Suprapubic skin (tissue), 4 donors: Measurements from ENCODE around the gene ODAPH. TPM values are rescaled to one million over a fixed set of nuclear protein-coding genes. Genes with fewer than 3 reads are reported as not detected.

Experiments
- DNase-seq, 2 donors: peaks; one replicate each; pipeline ENCODE4 v3.0.0-alpha.2; 2019; ENCODE audit warnings: low spot score in 2 of 2
- H3K27ac ChIP-seq: fragments of 200-600 bp; sonication (generic); one replicate; pipeline ENCODE4 v1.5.1; 2019
- H3K27me3 ChIP-seq: fragments of 200-600 bp; sonication (generic); one replicate; pipeline ENCODE4 v1.5.1; 2019
- H3K36me3 ChIP-seq: fragments of 200-600 bp; sonication (generic); one replicate; pipeline ENCODE4 v1.5.1; 2019
- H3K4me1 ChIP-seq: fragments of 200-600 bp; sonication (generic); one replicate; pipeline ENCODE4 v1.5.1; 2019
- H3K4me3 ChIP-seq: fragments of 200-600 bp; sonication (generic); one replicate; pipeline ENCODE4 v1.5.1; 2019; ENCODE audit warnings: mild to moderate bottlenecking
- H3K9me3 ChIP-seq: fragments of 200-600 bp; sonication (generic); one replicate; pipeline ENCODE4 v1.5.1; 2019
- EP300 ChIP-seq: sonication (generic); formaldehyde crosslinking; IDR thresholded peaks from one replicate; pipeline ENCODE4 v1.6.1; 2017; ENCODE audit warnings: antibody characterized with exemption
- POLR2A ChIP-seq, 2 donors: fragments of 450-650 bp; IDR thresholded peaks; one replicate each; pipeline ENCODE4 v1.6.1; 2017; ENCODE audit warnings: antibody characterized with exemption in 2 of 2, mild to moderate bottlenecking in 2 of 2, moderate library complexity in 2 of 2
- POLR2AphosphoS5 ChIP-seq, 3 donors: sonication (generic); formaldehyde crosslinking; IDR thresholded peaks; one replicate each; pipeline ENCODE4 v1.6.1; 2017; ENCODE audit warnings: antibody characterized with exemption in 3 of 3
- WGBS: methylation state at CpG from one replicate; pipeline ENCODE4 v1.1.5; 2018; 5-methylcytosine and 5-hydroxymethylcytosine counted together
- total RNA-seq, 4 donors: library from RNA; depleted of rRNA; stranded (reverse); fragments of >200 nt; gene quantifications; one replicate each; pipeline ENCODE4 v1.1.0, GENCODE V29; 2016
- TF ChIP-seq, protein P1 (sequence below), 2 donors: fragments of 200-600 bp in 1 of 2; fragments of 450-650 bp in 1 of 2; sonication (generic) in 1 of 2; IDR thresholded peaks; one replicate each; pipeline ENCODE4 v1.5.1; 2016 to 2019; ENCODE audit warnings: antibody characterized with exemption in 2 of 2, mild to moderate bottlenecking in 1 of 2, moderate library complexity in 1 of 2

Gene ODAPH
- total RNA-seq, 4 donors from 2014 or later, result 0.56 TPM; not detected in 3

DNA sequence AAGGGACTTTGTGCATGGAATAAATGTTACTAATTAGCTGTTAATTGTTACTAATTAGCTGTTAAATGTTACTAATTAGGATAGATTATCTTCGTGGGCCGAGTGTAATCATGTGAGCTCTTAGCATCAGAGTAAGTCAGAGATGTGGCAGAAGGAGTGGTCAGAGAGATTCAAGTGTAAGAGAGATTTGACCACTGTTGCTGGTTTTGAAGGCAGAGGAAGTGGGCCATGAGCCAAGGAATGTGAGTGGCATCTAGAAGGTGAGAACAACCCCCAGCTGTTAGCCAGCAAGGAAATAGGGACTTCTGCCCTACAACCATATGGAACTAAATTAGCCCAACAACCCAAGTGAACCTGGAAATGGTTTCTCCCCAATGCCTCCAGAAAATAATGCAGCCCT is 28.2 kb downstream of the ODAPH start:
- no peaks in the 10 kb centered on the region for H3K4me1 ChIP-seq
- TF ChIP-seq POLR2AphosphoS5 (IDR thresholded peaks at IDR 0.05) (no peak), POLR2A (IDR thresholded peaks at IDR 0.05) (no peak), EP300 (no peak)
- TF ChIP-seq, protein P1, sequence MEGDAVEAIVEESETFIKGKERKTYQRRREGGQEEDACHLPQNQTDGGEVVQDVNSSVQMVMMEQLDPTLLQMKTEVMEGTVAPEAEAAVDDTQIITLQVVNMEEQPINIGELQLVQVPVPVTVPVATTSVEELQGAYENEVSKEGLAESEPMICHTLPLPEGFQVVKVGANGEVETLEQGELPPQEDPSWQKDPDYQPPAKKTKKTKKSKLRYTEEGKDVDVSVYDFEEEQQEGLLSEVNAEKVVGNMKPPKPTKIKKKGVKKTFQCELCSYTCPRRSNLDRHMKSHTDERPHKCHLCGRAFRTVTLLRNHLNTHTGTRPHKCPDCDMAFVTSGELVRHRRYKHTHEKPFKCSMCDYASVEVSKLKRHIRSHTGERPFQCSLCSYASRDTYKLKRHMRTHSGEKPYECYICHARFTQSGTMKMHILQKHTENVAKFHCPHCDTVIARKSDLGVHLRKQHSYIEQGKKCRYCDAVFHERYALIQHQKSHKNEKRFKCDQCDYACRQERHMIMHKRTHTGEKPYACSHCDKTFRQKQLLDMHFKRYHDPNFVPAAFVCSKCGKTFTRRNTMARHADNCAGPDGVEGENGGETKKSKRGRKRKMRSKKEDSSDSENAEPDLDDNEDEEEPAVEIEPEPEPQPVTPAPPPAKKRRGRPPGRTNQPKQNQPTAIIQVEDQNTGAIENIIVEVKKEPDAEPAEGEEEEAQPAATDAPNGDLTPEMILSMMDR (IDR thresholded peaks at IDR 0.05), result no peak
- 76% methylated on average over 2 of the region's 2 CpGs for WGBS
- no peaks in the 10 kb centered on the region for H3K27me3 ChIP-seq
- DNase-seq, result no peak
- H3K4me3 ChIP-seq, result no peak overlapping the region
- no peaks in the 10 kb centered on the region for H3K9me3 ChIP-seq
- no peak overlapping the region for H3K27ac ChIP-seq
- H3K36me3 ChIP-seq, result no peaks in the 10 kb centered on the region

DNA sequence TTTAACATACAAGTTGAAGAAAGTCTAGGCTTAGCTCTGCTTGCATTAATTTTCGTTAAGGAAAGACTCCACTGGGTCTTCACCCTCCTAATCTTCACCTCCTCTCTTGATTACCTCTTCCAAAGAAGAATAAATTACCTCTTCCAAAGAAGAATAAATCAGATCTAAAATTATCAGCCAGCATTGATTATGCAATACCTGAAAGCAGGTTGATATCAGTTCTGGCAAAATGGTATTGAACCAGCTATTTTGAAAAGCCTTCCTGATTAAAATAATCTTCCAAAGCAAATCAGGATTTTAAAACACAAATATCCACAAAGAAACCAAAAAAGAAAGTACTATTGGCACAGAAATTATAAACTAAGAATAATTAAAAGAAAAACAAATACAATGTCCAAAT is 37.5 kb downstream of the ODAPH start:
- H3K4me3 ChIP-seq, result no peak overlapping the region
- no peak for TF ChIP-seq POLR2A (IDR thresholded peaks at IDR 0.05)
- no peak for TF ChIP-seq POLR2AphosphoS5 (IDR thresholded peaks at IDR 0.05)
- TF ChIP-seq, protein P1 (IDR thresholded peaks at IDR 0.05), result no peak
- no peak for TF ChIP-seq EP300
- no peak overlapping the region for H3K27ac ChIP-seq
- H3K36me3 ChIP-seq, result no peaks in the 10 kb centered on the region
- no peaks in the 10 kb centered on the region for H3K27me3 ChIP-seq
- H3K9me3 ChIP-seq, result no peaks in the 10 kb centered on the region
- H3K4me1 ChIP-seq, result no peaks in the 10 kb centered on the region
- no peak for DNase-seq
- WGBS, result 86% methylated on average over 1 of the region's 1 CpG

DNA sequence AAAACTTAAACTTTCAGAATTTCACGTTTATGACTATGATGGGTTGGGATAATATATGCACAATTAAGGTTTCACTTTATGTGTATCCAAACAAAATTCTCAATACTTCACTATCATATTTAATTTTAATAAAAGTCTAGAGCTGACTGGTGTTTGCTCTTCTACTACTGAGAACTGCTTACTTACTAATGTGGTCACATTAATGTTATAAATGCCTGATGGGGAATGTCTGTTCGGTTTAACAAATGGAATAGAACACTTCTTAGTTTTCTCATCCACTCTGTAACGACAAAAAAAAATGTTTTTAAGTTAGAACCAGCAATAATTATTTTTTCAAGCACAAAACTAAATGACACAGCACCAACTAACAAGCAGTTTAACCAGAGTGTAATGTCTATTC is 40.2 kb downstream of the ODAPH start:
- WGBS, result 83% methylated on average over 3 of the region's 3 CpGs
- DNase-seq, result no peak
- Histone ChIP-seq H3K36me3 (no peaks in the 10 kb centered on the region), H3K4me1 (no peaks in the 10 kb centered on the region), H3K27me3 (no peaks in the 10 kb centered on the region), H3K27ac (no peak overlapping the region), H3K9me3 (no peaks in the 10 kb centered on the region), H3K4me3 (no peak overlapping the region)
- TF ChIP-seq EP300 (no peak), POLR2AphosphoS5 (IDR thresholded peaks at IDR 0.05) (no peak), POLR2A (IDR thresholded peaks at IDR 0.05) (no peak)
- TF ChIP-seq, protein P1 (IDR thresholded peaks at IDR 0.05), result no peak

DNA sequence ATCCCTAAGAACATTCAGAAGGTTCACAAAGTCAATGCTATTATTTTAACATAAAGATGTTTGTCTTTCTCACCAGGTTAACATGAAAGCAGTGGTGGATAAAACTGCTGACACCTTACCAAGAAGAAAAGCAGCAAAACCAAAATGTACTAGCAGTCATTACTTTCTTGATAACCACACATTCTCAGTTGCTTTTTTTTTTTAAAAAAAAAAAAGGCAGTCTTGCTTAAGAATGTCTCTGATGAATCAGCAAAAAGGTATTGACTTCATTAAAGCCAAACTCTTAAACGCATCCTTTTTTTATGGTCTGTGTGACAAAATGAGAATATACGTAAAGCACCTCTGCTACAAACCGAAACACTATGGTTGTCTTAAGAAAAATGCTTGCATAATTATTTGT is 42.5 kb downstream of the ODAPH start:
- WGBS, result 79% methylated on average over 3 of the region's 3 CpGs
- Histone ChIP-seq H3K27me3 (no peaks in the 10 kb centered on the region), H3K9me3 (no peaks in the 10 kb centered on the region), H3K4me3 (no peak overlapping the region), H3K36me3 (no peaks in the 10 kb centered on the region), H3K27ac (no peak overlapping the region), H3K4me1 (no peaks in the 10 kb centered on the region)
- TF ChIP-seq EP300, result no peak
- TF ChIP-seq POLR2A (IDR thresholded peaks at IDR 0.05), result no peak
- no peak for TF ChIP-seq POLR2AphosphoS5 (IDR thresholded peaks at IDR 0.05)
- TF ChIP-seq, protein P1 (IDR thresholded peaks at IDR 0.05), result no peak
- DNase-seq, result no peak

DNA sequence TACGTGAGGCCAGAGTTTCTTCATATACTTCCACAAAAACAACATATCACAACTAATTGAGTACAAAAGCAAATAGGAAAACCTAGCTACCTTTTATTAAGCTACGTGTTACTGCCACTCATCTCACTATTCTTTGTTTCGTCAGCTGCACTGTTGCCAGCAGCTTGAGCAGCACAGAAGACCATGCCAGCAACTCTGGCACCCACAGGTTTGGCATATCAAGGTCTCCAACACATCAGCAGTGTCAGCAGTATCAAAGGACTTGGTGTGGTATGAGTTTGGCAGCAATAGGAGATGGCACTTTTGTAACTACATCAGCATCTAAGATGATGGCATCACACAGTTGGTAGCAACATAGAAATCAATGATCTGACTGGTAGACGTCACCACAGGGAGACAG is 43.8 kb downstream of the ODAPH start:
- Histone ChIP-seq H3K27me3 (no peaks in the 10 kb centered on the region), H3K4me1 (no peaks in the 10 kb centered on the region), H3K36me3 (no peaks in the 10 kb centered on the region), H3K4me3 (no peak overlapping the region), H3K9me3 (no peaks in the 10 kb centered on the region), H3K27ac (no peak overlapping the region)
- TF ChIP-seq EP300, result no peak
- no peak for TF ChIP-seq POLR2A (IDR thresholded peaks at IDR 0.05)
- no peak for TF ChIP-seq POLR2AphosphoS5 (IDR thresholded peaks at IDR 0.05)
- no peak for DNase-seq
- WGBS, result 81% methylated on average over 4 of the region's 4 CpGs

DNA sequence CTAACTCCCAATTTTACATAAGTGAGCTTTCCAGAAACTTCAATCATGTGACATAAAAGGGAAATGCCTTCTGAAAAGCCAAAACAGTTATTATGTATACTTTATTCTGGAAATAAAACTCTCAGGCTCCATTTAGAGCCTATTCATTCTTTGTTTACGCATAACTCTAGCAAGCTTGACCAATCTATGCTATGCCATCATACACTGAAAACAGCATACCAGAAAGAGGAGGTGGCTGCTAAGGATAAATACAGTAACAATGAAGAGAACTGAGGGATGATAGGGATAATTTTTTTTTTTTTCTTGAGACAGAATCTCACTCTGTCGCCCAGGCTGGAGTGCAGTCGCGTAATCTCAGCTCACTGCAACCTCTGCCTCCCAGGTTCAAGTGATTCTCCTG is 50.1 kb downstream of the ODAPH start:
- 86% methylated on average over 4 of the region's 4 CpGs for WGBS
- Histone ChIP-seq H3K4me3 (no peak overlapping the region), H3K27me3 (no peaks in the 10 kb centered on the region), H3K36me3 (no peaks in the 10 kb centered on the region), H3K9me3 (no peaks in the 10 kb centered on the region), H3K27ac (no peak overlapping the region), H3K4me1 (no peaks in the 10 kb centered on the region)
- DNase-seq, result no peak
- TF ChIP-seq EP300 (no peak), POLR2AphosphoS5 (IDR thresholded peaks at IDR 0.05) (no peak), POLR2A (IDR thresholded peaks at IDR 0.05) (no peak)
- TF ChIP-seq, protein P1 (IDR thresholded peaks at IDR 0.05), result no peak
